ENCODE measurements around the gene CNDP2.

CNDP2 gene

GRCh38 chr18:74500372-74500771 lies 4.2 kb downstream of the CNDP2 start:
- no peak for TF ChIP-seq CTCF (conservative IDR thresholded peaks at IDR 0.05)
- no peak for TF ChIP-seq ZFX (IDR thresholded peaks at IDR 0.05)
- peak overlapping the region; percentile 89 for H3K27ac ChIP-seq

GRCh38 chr18:74500774-74501173 lies 4.6 kb downstream of the CNDP2 start:
- TF ChIP-seq ZFX (IDR thresholded peaks at IDR 0.05): peak; percentile 54; the same call in 1 of the 2 replicates
- peak overlapping the region; percentile 89 for H3K27ac ChIP-seq

GRCh38 chr18:74501386-74501785 lies 5.2 kb downstream of the CNDP2 start:
- peak overlapping the region; percentile 89 for H3K27ac ChIP-seq
- TF ChIP-seq ZFX (IDR thresholded peaks at IDR 0.05) (no peak), CTCF (conservative IDR thresholded peaks at IDR 0.05) (no peak)

- no peak overlapping the region for H3K27ac ChIP-seq
- TF ChIP-seq ZFX (IDR thresholded peaks at IDR 0.05) (no peak), CTCF (conservative IDR thresholded peaks at IDR 0.05) (no peak)
Observed at GRCh38 chr18:74503137-74503536, 7.0 kb downstream of the CNDP2 start.

- TF ChIP-seq CTCF (conservative IDR thresholded peaks at IDR 0.05): no peak
- TF ChIP-seq ZFX (IDR thresholded peaks at IDR 0.05): no peak
- no peak overlapping the region for H3K27ac ChIP-seq
Observed at GRCh38 chr18:74505776-74506175, 9.6 kb downstream of the CNDP2 start.

GRCh38 chr18:74506448-74507084 lies 10.4 kb downstream of the CNDP2 start:
- H3K27ac ChIP-seq: no peak overlapping the region
- no peak for TF ChIP-seq ZFX (IDR thresholded peaks at IDR 0.05)
- no peak for TF ChIP-seq CTCF (conservative IDR thresholded peaks at IDR 0.05)

GRCh38 chr18:74507097-74507881 lies 11.1 kb downstream of the CNDP2 start:
- TF ChIP-seq ZFX (IDR thresholded peaks at IDR 0.05): no peak
- no peak for TF ChIP-seq CTCF (conservative IDR thresholded peaks at IDR 0.05)
- H3K27ac ChIP-seq: no peak overlapping the region

Data from C4-2B (cell line).